LHCN-M2 (cell line): ENCODE measurements around the gene HOXA13. TPM values are rescaled to one million over a fixed set of nuclear protein-coding genes. Genes with fewer than 3 reads are reported as not detected.
A peak's percentile ranks its signal among the peaks of the same experiment; 100 is the strongest.

Experiments
- DNase-seq: peaks from one replicate; pipeline ENCODE4 v3.0.0-alpha.2; 2012; ENCODE audit warnings: low read depth
- total RNA-seq: library from RNA; depleted of rRNA; stranded (reverse); fragments of >200 nt; gene quantifications from 2 replicates; pipeline ENCODE4 v1.2.3, GENCODE V29; 2014

Gene HOXA13
- total RNA-seq, 1 experiment from 2014 or later = 0.11 TPM

- DNase-seq = no peak
Measured at GRCh38 chr7:27193335-27194001, 6.4 kb downstream of the HOXA13 start.

GRCh38 chr7:27192546-27193334, 7.2 kb downstream of the HOXA13 start:
- DNase-seq = no peak

- DNase-seq = no peak
Measured at GRCh38 chr7:27191833-27192545, 7.9 kb downstream of the HOXA13 start.

- DNase-seq = no peak
Measured at GRCh38 chr7:27191161-27191731, 8.6 kb downstream of the HOXA13 start.

GRCh38 chr7:27189997-27190748, 9.7 kb downstream of the HOXA13 start:
- no peak for DNase-seq

GRCh38 chr7:27189295-27189996, 10.4 kb downstream of the HOXA13 start:
- DNase-seq = no peak

GRCh38 chr7:27188386-27189294, 11.3 kb downstream of the HOXA13 start:
- no peak for DNase-seq

GRCh38 chr7:27187475-27188385, 12.2 kb downstream of the HOXA13 start:
- no peak for DNase-seq

GRCh38 chr7:27186668-27187474, 13.0 kb downstream of the HOXA13 start:
- no peak for DNase-seq

- no peak for DNase-seq
Measured at GRCh38 chr7:27185854-27186667, 13.8 kb downstream of the HOXA13 start.

GRCh38 chr7:27185013-27185853, 14.7 kb downstream of the HOXA13 start, which contains the start of gene HOXA11:
TSS of gene HOXA11 (minus strand) at chr7:27185232. CDS start at chr7:27185144, 88 bp downstream.
- DNase-seq = peak; percentile 48

GRCh38 chr7:27184337-27185012, 15.4 kb downstream of the HOXA13 start:
- peak; percentile 66 for DNase-seq

- DNase-seq = peak; percentile 55
Measured at GRCh38 chr7:27183682-27184336, 16.1 kb downstream of the HOXA13 start.

GRCh38 chr7:27182861-27183681, 16.8 kb downstream of the HOXA13 start:
- DNase-seq = no peak
